LNCaP clone FGC (cell line): ENCODE data around the gene NELFCD.

Experiments used
- DNase-seq: peaks from one replicate; pipeline ENCODE4 v3.0.0-alpha.2; 2011; ENCODE audit warnings: low read depth
- H3K4me3 ChIP-seq: 2 replicates; pipeline ENCODE4 v1.5.1; 2011; ENCODE audit warnings: mild to moderate bottlenecking, low read depth, low read length, control low read depth
- CTCF ChIP-seq: IDR thresholded peaks from 2 replicates; pipeline ENCODE4 v1.5.1; 2012; ENCODE audit warnings: mild to moderate bottlenecking; ENCODE audit not compliant: control insufficient read depth, insufficient read depth; ENCODE audit errors: extremely low read depth

The NELFCD gene

GRCh38 chr20:59001068-59001448 lies 20.0 kb downstream of the NELFCD start:
- no peak for DNase-seq
- TF ChIP-seq CTCF: no peak
- no peak overlapping the region for H3K4me3 ChIP-seq

GRCh38 chr20:59001449-59002171 lies 20.6 kb downstream of the NELFCD start:
- DNase-seq: no peak
- no peak for TF ChIP-seq CTCF
- no peak overlapping the region for H3K4me3 ChIP-seq

GRCh38 chr20:59002388-59002787 lies 21.3 kb downstream of the NELFCD start:
- no peak for DNase-seq
- no peak overlapping the region for H3K4me3 ChIP-seq
- TF ChIP-seq CTCF: no peak

GRCh38 chr20:59002874-59003399 lies 21.9 kb downstream of the NELFCD start:
- H3K4me3 ChIP-seq: no peak overlapping the region
- TF ChIP-seq CTCF: no peak
- DNase-seq: no peak

GRCh38 chr20:59003836-59004492 lies 22.9 kb downstream of the NELFCD start:
- DNase-seq: no peak
- H3K4me3 ChIP-seq: no peak overlapping the region
- TF ChIP-seq CTCF: no peak

- no peak for DNase-seq
- TF ChIP-seq CTCF: no peak
- H3K4me3 ChIP-seq: no peak overlapping the region
Measured at GRCh38 chr20:59004493-59004762, 23.4 kb downstream of the NELFCD start.

GRCh38 chr20:59004763-59005522 lies 23.9 kb downstream of the NELFCD start:
- H3K4me3 ChIP-seq: no peak overlapping the region
- no peak for DNase-seq
- no peak for TF ChIP-seq CTCF
